Measurements from ENCODE around the gene TMEM181. TPM values are rescaled to one million over a fixed set of nuclear protein-coding genes. Genes with fewer than 3 reads are reported as not detected.
A peak's percentile ranks its signal among the peaks of the same experiment; 100 is the strongest.

The TMEM181 gene
- total and polyA plus RNA-seq, 2 of the 13 experiments (the other 11 are each of a cell fraction or from before 2014, with no cell fraction given), result 59.1 to 108 TPM

GRCh38 chr6:158571826-158572652, 12.1 kb downstream of the TMEM181 start (continued):
- TF ChIP-seq, protein P1, sequence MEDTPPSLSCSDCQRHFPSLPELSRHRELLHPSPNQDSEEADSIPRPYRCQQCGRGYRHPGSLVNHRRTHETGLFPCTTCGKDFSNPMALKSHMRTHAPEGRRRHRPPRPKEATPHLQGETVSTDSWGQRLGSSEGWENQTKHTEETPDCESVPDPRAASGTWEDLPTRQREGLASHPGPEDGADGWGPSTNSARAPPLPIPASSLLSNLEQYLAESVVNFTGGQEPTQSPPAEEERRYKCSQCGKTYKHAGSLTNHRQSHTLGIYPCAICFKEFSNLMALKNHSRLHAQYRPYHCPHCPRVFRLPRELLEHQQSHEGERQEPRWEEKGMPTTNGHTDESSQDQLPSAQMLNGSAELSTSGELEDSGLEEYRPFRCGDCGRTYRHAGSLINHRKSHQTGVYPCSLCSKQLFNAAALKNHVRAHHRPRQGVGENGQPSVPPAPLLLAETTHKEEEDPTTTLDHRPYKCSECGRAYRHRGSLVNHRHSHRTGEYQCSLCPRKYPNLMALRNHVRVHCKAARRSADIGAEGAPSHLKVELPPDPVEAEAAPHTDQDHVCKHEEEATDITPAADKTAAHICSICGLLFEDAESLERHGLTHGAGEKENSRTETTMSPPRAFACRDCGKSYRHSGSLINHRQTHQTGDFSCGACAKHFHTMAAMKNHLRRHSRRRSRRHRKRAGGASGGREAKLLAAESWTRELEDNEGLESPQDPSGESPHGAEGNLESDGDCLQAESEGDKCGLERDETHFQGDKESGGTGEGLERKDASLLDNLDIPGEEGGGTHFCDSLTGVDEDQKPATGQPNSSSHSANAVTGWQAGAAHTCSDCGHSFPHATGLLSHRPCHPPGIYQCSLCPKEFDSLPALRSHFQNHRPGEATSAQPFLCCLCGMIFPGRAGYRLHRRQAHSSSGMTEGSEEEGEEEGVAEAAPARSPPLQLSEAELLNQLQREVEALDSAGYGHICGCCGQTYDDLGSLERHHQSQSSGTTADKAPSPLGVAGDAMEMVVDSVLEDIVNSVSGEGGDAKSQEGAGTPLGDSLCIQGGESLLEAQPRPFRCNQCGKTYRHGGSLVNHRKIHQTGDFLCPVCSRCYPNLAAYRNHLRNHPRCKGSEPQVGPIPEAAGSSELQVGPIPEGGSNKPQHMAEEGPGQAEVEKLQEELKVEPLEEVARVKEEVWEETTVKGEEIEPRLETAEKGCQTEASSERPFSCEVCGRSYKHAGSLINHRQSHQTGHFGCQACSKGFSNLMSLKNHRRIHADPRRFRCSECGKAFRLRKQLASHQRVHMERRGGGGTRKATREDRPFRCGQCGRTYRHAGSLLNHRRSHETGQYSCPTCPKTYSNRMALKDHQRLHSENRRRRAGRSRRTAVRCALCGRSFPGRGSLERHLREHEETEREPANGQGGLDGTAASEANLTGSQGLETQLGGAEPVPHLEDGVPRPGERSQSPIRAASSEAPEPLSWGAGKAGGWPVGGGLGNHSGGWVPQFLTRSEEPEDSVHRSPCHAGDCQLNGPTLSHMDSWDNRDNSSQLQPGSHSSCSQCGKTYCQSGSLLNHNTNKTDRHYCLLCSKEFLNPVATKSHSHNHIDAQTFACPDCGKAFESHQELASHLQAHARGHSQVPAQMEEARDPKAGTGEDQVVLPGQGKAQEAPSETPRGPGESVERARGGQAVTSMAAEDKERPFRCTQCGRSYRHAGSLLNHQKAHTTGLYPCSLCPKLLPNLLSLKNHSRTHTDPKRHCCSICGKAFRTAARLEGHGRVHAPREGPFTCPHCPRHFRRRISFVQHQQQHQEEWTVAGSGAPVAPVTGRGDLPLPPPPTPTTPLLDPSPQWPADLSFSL (CRISPR knock-in tag; IDR thresholded peaks at IDR 0.05), result no peak; the same call in 1 of the 2 replicates
- TF ChIP-seq ZNF101 (CRISPR knock-in tag; IDR thresholded peaks at IDR 0.05; ENCODE audit: borderline replicate concordance, low read depth) (peak; percentile 93), MAFF (IDR thresholded peaks at IDR 0.05; ENCODE audit: low read depth, low read length) (no peak), RXRA (CRISPR knock-in tag; IDR thresholded peaks at IDR 0.05) (peak; percentile 98), NFYB (CRISPR knock-in tag; IDR thresholded peaks at IDR 0.05) (no peak), JARID2 (CRISPR knock-in tag; IDR thresholded peaks at IDR 0.05; ENCODE audit: insufficient replicate concordance) (peak; percentile 97), PHF21A (CRISPR knock-in tag; IDR thresholded peaks at IDR 0.05) (peak; percentile 100), ZBTB42 (CRISPR knock-in tag; IDR thresholded peaks at IDR 0.05) (peak; percentile 62; the same call in 1 of the 2 replicates), RNF219 (CRISPR knock-in tag; IDR thresholded peaks at IDR 0.05) (no peak), ZNF292 (CRISPR knock-in tag; IDR thresholded peaks at IDR 0.05; ENCODE audit: borderline replicate concordance, low read depth) (peak; percentile 100), CCDC6 (CRISPR knock-in tag; IDR thresholded peaks at IDR 0.05) (peak; percentile 99)
- TF ChIP-seq, protein P2, sequence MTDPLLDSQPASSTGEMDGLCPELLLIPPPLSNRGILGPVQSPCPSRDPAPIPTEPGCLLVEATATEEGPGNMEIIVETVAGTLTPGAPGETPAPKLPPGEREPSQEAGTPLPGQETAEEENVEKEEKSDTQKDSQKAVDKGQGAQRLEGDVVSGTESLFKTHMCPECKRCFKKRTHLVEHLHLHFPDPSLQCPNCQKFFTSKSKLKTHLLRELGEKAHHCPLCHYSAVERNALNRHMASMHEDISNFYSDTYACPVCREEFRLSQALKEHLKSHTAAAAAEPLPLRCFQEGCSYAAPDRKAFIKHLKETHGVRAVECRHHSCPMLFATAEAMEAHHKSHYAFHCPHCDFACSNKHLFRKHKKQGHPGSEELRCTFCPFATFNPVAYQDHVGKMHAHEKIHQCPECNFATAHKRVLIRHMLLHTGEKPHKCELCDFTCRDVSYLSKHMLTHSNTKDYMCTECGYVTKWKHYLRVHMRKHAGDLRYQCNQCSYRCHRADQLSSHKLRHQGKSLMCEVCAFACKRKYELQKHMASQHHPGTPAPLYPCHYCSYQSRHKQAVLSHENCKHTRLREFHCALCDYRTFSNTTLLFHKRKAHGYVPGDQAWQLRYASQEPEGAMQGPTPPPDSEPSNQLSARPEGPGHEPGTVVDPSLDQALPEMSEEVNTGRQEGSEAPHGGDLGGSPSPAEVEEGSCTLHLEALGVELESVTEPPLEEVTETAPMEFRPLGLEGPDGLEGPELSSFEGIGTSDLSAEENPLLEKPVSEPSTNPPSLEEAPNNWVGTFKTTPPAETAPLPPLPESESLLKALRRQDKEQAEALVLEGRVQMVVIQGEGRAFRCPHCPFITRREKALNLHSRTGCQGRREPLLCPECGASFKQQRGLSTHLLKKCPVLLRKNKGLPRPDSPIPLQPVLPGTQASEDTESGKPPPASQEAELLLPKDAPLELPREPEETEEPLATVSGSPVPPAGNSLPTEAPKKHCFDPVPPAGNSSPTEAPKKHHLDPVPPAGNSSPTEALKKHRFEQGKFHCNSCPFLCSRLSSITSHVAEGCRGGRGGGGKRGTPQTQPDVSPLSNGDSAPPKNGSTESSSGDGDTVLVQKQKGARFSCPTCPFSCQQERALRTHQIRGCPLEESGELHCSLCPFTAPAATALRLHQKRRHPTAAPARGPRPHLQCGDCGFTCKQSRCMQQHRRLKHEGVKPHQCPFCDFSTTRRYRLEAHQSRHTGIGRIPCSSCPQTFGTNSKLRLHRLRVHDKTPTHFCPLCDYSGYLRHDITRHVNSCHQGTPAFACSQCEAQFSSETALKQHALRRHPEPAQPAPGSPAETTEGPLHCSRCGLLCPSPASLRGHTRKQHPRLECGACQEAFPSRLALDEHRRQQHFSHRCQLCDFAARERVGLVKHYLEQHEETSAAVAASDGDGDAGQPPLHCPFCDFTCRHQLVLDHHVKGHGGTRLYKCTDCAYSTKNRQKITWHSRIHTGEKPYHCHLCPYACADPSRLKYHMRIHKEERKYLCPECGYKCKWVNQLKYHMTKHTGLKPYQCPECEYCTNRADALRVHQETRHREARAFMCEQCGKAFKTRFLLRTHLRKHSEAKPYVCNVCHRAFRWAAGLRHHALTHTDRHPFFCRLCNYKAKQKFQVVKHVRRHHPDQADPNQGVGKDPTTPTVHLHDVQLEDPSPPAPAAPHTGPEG (CRISPR knock-in tag; IDR thresholded peaks at IDR 0.05), result peak; percentile 93; the same call in 1 of the 2 replicates

Data from HepG2 (cell line).